GM15510 (cell line): Measurements from ENCODE around the gene SPACA7.

Experiments used
- POLR2A ChIP-seq: IDR thresholded peaks from 3 replicates; pipeline ENCODE4 v1.6.1; 2011; ENCODE audit warnings: borderline replicate concordance; ENCODE audit not compliant: insufficient read length; ENCODE audit errors: extremely low read depth

Gene SPACA7, protein sequence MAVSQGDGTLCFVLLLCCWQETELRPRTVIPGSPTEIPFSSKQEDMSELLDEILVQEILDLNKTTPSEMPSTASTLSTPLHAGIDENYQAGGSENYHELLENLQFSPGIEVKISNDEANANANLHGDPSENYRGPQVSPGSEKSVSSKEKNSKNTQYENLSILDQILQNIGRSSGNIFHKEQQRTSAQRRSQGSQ

GRCh38 chr13:112376050-112376681, at the start of gene SPACA7:
TSS of gene SPACA7 (plus strand) at chr13:112376355. CDS start at chr13:112376386, 31 bp downstream.
- no peak for TF ChIP-seq POLR2A

DNA sequence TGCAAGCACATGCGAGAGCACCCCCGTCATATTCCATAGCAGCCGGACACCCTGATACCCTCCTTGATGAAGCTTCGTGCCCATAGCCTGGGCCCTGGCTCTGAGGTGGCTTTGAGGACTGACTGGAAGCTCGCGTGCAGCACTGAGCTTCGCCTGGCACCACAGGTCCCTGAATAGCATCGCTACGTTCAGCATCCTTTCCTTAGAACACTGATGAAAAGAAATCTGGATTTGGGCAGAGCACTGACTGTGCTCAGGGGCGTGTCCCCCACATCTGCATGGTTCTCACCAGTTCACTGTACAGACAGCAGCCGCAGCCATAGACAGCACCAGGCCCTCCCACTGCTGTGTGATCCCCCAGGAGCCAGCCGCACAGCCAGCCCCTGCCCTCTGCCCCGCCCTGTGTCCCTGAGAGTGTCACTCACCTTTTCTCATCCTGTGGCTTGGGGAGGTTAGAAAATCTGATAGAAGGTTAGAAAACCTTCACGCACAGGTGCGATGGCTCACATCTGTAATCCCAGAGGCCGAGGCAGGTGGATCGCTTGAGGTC, 49.3 kb upstream of the SPACA7 start:
- TF ChIP-seq POLR2A = no peak

- TF ChIP-seq POLR2A = no peak
Measured at GRCh38 chr13:112328936-112329335, 47.2 kb upstream of the SPACA7 start.

DNA sequence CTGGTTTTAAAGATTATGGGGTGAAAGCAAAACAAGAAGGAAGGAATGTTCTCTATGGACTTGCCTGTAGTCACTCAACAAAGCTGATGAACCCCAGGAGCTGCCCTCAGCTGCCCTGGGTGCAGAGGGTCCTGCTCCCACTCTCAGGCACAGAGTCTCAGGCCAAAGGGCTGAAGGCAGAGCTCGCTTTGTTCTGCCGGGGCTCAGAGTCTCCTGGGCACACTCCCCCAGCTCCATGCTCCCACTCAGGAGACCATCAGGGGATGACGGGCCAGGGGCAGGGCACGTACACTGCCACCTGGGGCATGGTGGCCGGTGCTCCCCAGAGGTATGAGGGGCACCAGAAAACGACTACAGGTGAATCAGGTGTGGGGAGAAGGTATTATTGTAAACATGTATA, 46.8 kb upstream of the SPACA7 start:
- no peak for TF ChIP-seq POLR2A

GRCh38 chr13:112330066-112330465, 46.1 kb upstream of the SPACA7 start:
- no peak for TF ChIP-seq POLR2A

GRCh38 chr13:112330479-112331381, 45.4 kb upstream of the SPACA7 start:
- TF ChIP-seq POLR2A = no peak

- no peak for TF ChIP-seq POLR2A
Measured at GRCh38 chr13:112331675-112332074, 44.5 kb upstream of the SPACA7 start.

DNA sequence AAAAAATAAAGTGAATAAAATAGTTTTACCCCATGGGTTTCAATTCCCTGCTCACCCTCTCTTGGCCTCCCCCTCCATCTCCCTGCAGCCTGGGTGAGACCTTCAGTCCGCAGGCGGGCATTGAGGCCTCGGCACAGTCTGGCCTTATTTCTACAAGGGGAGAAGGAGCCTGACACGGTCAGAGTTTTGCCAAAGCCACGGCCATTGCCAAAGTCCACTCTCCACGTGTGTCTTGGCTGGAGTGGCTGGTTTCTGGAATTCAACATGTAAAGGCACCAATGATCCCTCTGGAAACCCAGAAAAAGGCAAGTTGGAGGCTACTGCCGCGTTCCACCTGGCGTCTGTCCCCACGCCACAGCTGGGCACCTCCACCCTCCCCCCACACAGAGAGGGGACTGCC, 43.4 kb upstream of the SPACA7 start:
- no peak for TF ChIP-seq POLR2A

DNA sequence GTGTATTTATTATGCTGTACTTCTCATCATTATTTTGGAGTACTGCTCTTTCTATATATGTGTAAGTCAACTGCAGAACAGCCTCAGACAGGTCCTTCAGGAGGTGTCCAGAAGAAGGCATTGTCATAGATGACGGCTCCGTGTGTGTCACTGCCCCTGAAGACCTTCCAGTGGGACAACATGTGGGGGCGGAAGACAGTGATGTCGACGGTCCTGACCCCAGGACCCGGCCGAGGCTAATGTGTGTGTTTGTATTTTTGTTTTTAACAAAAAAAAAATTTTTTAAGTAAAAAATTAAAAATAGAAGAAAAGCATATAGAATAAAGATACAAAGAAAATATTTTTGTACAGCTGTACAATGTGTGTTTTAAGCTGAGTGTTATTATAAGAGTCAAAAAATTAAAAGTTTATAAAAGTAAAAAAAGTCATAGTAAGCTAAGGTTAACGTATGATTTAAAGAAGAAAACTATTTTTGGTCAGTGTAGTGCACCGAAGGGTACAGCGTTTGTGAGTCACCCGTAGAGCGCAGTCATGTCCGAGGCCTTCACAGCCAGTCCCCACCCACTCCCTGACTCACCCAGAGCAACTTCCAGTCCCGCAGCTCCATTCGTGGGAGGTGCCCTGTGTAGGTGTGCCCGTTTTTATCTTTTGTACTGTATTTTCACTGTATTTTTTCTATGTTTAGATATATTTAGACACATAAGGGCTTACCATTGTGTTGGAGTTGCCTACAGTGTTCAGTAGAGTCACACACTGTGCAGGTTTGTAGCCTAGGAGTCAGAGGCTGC, 42.2 kb upstream of the SPACA7 start:
- no peak for TF ChIP-seq POLR2A

DNA sequence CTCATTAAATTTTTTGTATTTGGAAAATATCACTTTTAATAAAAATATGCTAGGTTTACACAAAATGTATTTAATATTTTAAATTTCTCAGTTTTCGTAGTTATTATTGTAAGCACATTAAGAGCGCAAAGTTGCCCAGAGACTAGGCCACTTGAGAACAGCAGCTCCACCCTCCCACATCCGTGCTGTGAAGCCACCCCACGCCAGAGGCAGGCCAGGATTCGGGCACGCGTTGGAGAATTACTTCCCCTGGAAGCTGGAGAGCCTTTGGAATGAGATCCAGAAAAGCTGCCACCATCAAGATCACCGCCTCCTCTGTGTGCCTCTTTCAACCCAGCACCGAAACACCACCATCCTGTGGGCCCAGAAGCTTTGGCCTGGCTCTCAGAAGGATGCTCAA, 41.0 kb upstream of the SPACA7 start:
- no peak for TF ChIP-seq POLR2A

- TF ChIP-seq POLR2A = no peak
Measured at GRCh38 chr13:112341446-112341845, 34.7 kb upstream of the SPACA7 start.

- TF ChIP-seq POLR2A = no peak
Measured at GRCh38 chr13:112341976-112342735, 34.0 kb upstream of the SPACA7 start.

DNA sequence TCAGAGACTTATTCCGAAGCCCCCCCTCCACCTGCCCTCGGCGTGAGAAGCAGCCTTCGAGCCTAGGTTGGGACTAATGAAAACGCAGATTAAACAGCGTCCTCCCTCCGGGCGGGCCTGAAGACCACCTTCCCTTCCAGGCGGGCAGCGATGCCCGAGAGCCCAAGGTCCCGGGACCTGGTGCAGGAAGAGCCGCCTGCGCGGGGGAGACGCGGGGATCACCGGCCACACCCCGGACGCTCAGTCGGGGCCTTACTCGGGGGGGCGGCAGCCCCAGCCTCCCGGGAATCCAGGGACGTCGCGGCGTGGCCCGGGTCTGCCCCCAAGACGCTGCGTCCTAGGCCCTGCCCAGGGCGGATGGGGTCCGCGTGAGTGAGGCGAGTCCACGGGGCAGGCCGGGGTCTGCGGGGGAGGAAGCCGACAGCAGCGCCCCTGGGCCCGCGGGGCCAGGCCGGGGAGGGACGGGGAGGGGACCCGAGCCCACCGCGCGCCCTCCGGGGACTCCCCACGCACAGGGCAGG, 33.3 kb upstream of the SPACA7 start:
- no peak for TF ChIP-seq POLR2A
